HL-60 (cell line): ENCODE data around the gene CES4A.

Source experiments
- GABPA ChIP-seq: IDR thresholded peaks from 2 replicates; pipeline ENCODE4 v1.6.1; 2012; ENCODE audit warnings: low read depth
- POLR2AphosphoS5 ChIP-seq: IDR thresholded peaks from 2 replicates; pipeline ENCODE4 v1.6.1; 2012; ENCODE audit warnings: low read depth
- REST ChIP-seq: IDR thresholded peaks from 2 replicates; pipeline ENCODE4 v1.6.1; 2012; ENCODE audit warnings: low read depth; ENCODE audit not compliant: insufficient replicate concordance
- TF ChIP-seq, protein P1 (sequence below): IDR thresholded peaks from one replicate; pipeline ENCODE4 v1.5.1; 2011; ENCODE audit warnings: low read length, control low read depth, inconsistent platforms; ENCODE audit not compliant: insufficient read depth

- TF ChIP-seq GABPA = no peak
- TF ChIP-seq, protein P1, sequence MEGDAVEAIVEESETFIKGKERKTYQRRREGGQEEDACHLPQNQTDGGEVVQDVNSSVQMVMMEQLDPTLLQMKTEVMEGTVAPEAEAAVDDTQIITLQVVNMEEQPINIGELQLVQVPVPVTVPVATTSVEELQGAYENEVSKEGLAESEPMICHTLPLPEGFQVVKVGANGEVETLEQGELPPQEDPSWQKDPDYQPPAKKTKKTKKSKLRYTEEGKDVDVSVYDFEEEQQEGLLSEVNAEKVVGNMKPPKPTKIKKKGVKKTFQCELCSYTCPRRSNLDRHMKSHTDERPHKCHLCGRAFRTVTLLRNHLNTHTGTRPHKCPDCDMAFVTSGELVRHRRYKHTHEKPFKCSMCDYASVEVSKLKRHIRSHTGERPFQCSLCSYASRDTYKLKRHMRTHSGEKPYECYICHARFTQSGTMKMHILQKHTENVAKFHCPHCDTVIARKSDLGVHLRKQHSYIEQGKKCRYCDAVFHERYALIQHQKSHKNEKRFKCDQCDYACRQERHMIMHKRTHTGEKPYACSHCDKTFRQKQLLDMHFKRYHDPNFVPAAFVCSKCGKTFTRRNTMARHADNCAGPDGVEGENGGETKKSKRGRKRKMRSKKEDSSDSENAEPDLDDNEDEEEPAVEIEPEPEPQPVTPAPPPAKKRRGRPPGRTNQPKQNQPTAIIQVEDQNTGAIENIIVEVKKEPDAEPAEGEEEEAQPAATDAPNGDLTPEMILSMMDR = no peak
- no peak for TF ChIP-seq POLR2AphosphoS5
- no peak for TF ChIP-seq REST
These were observed 40.1 kb upstream of the CES4A start for GRCh38 chr16:66948134-66948836.
